HCT116 (cell line): ENCODE results near the gene DGCR6. TPM values are rescaled to one million over a fixed set of nuclear protein-coding genes. Genes with fewer than 3 reads are reported as not detected.

ENCODE experiments used
- ATAC-seq: fragments of 200-7000 bp; cut with Tn5 transposase; 2 replicates; pipeline ENCODE4 v1.9.1; 2020; ENCODE audit warnings: mild to moderate bottlenecking, moderate library complexity
- BruUV-seq: library from RNA; stranded (reverse); fragments of 400-500 nt; replicated peaks from 2 replicates; lab custom pipeline; 2021; lab: Mats Ljungman, UMichigan
- CTCF ChIA-PET: fragments of 300-600 bp; sonication (Branson Sonifier 250); formaldehyde crosslinking; loops from one replicate; lab custom pipeline; 2021; ENCODE audit warnings: antibody characterized with exemption; lab: Charles Lee
- POLR2A ChIA-PET: fragments of 300-600, 350-600 bp; sonication (Branson Sonifier 250); formaldehyde crosslinking; loops from one replicate; lab custom pipeline; 2021; ENCODE audit warnings: antibody characterized with exemption; lab: Charles Lee
- RAD21 ChIA-PET, 2 experiments: fragments of 300-600 bp; sonication (Branson Sonifier 250); formaldehyde crosslinking; loops; one replicate each; lab custom pipeline; 2023; ENCODE audit warnings: low total read pairs in 2 of 2; ENCODE audit not compliant: uncharacterized antibody in 2 of 2, unreplicated experiment in 2 of 2, low non-redundant PET in 1 of 2; lab: Charles Lee
- DNase-seq: peaks from one replicate; pipeline ENCODE4 v3.0.0-alpha.2; 2010; ENCODE audit warnings: low read depth, low spot score
- H2AFZ ChIP-seq: fragments of 200-600 bp; shearing (Covaris generic), sonication (generic); 2 replicates; pipeline ENCODE4 v1.6.1; 2017; ENCODE audit warnings: low read depth, mixed run types, mixed read lengths, antibody characterized with exemption, low read length; ENCODE audit not compliant: poor library complexity, severe bottlenecking
- H3K27ac ChIP-seq: 2 replicates; pipeline ENCODE4 v1.5.1; 2012; ENCODE audit warnings: low read depth, low read length
- H3K27me3 ChIP-seq: fragments of 200-600 bp; sonication (generic); 2 replicates; pipeline ENCODE4 v1.6.1; 2016; ENCODE audit warnings: mixed run types, low read length, mixed read lengths; ENCODE audit not compliant: insufficient read depth
- H3K36me3 ChIP-seq, 2 experiments: fragments of 200-500 bp in 1 of 2; fragments of 200-600 bp in 1 of 2; sonication (Bioruptor generic) in 1 of 2; sonication (generic) in 1 of 2; 2 replicates each; pipeline versions ENCODE4 v1.5.1 to v1.6.1; 2014 to 2016; ENCODE audit warnings: low read length in 2 of 2, inconsistent platforms in 1 of 2, mixed read lengths in 1 of 2, mixed run types in 1 of 2; ENCODE audit not compliant: insufficient read depth in 2 of 2, control insufficient read depth in 1 of 2
- H3K4me1 ChIP-seq, 2 experiments: fragments of 200-600 bp in 1 of 2; sonication (generic) in 1 of 2; 2 replicates each; pipeline versions ENCODE4 v1.5.1 to v1.6.1; 2012 to 2017; ENCODE audit warnings: low read length in 2 of 2, inconsistent platforms in 1 of 2, mild to moderate bottlenecking in 1 of 2, mixed read lengths in 1 of 2, mixed run types in 1 of 2, moderate library complexity in 1 of 2; ENCODE audit not compliant: insufficient read depth in 2 of 2, control insufficient read depth in 1 of 2
- H3K4me2 ChIP-seq: fragments of 200-600 bp; sonication (generic); 2 replicates; pipeline ENCODE4 v1.6.1; 2017; ENCODE audit warnings: mixed run types, low read length, mixed read lengths
- H3K4me3 ChIP-seq, 2 experiments: fragments of 200-600 bp in 1 of 2; sonication (generic) in 1 of 2; replicated peaks in 1 of 2; 2 replicates each; pipeline ENCODE4 v1.5.1; 2011 to 2016; ENCODE audit warnings: low read length in 2 of 2, control low read depth in 1 of 2, low read depth in 1 of 2, mild to moderate bottlenecking in 1 of 2, mixed read lengths in 1 of 2, mixed run types in 1 of 2
- H3K79me2 ChIP-seq: fragments of 200-600 bp; sonication (generic); 2 replicates; pipeline ENCODE4 v1.6.1; 2017; ENCODE audit warnings: mild to moderate bottlenecking, mixed run types, low read length, moderate library complexity, mixed read lengths; ENCODE audit not compliant: insufficient read depth
- H3K9ac ChIP-seq: fragments of 200-600 bp; sonication (generic); 2 replicates; pipeline ENCODE4 v1.6.1; 2016; ENCODE audit warnings: low read length, mixed read lengths
- H3K9me2 ChIP-seq: fragments of 200-600 bp; sonication (generic), shearing (Covaris generic); 2 replicates; pipeline ENCODE4 v1.6.1; 2017; ENCODE audit warnings: mixed run types, mild to moderate bottlenecking, moderate library complexity; ENCODE audit not compliant: insufficient read depth
- H3K9me3 ChIP-seq, 2 experiments: fragments of 200-500 bp in 1 of 2; fragments of 200-600 bp in 1 of 2; sonication (Bioruptor generic) in 1 of 2; sonication (generic) in 1 of 2; 2 replicates each; pipeline ENCODE4 v1.6.1; 2014 to 2017; ENCODE audit warnings: low read length in 2 of 2, mixed read lengths in 2 of 2, inconsistent platforms in 1 of 2, low read depth in 1 of 2, mild to moderate bottlenecking in 1 of 2, mixed run types in 1 of 2, moderate library complexity in 1 of 2; ENCODE audit not compliant: control insufficient read depth in 1 of 2, insufficient read depth in 1 of 2
- H4K20me1 ChIP-seq: fragments of 200-600 bp; sonication (generic), shearing (Covaris generic); 2 replicates; pipeline ENCODE4 v1.6.1; 2017; ENCODE audit warnings: mixed run types, mild to moderate bottlenecking, moderate library complexity; ENCODE audit not compliant: insufficient read depth
- EGR1 ChIP-seq: IDR thresholded peaks from 2 replicates; pipeline ENCODE4 v1.6.1; 2012; ENCODE audit warnings: low read depth
- EZH2phosphoT487 ChIP-seq: fragments of 200-600 bp; IDR thresholded peaks from 2 replicates; pipeline ENCODE4 v1.6.1; 2018; ENCODE audit warnings: antibody characterized with exemption, borderline replicate concordance
- MAX ChIP-seq: IDR thresholded peaks from 2 replicates; pipeline ENCODE4 v1.6.1; 2012
- RAD21 ChIP-seq: IDR thresholded peaks from 2 replicates; pipeline ENCODE4 v1.6.1; 2012; ENCODE audit warnings: low read depth, mild to moderate bottlenecking
- SIN3A ChIP-seq: IDR thresholded peaks from 2 replicates; pipeline ENCODE4 v1.6.1; 2012; ENCODE audit warnings: low read depth
- SP1 ChIP-seq: IDR thresholded peaks from 2 replicates; pipeline ENCODE4 v1.6.1; 2012; ENCODE audit warnings: low read depth
- TCF7L2 ChIP-seq: IDR thresholded peaks from 2 replicates; pipeline ENCODE4 v1.7.0; 2011; ENCODE audit warnings: borderline replicate concordance, inconsistent platforms; ENCODE audit not compliant: insufficient read depth, insufficient read length; ENCODE audit errors: extremely low read depth
- ZFX ChIP-seq: fragments of 450-650 bp; IDR thresholded peaks from 2 replicates; pipeline ENCODE4 v1.6.1; 2017
- intact Hi-C: fragments of 100-400 bp; cut with micrococcal nuclease; formaldehyde crosslinking; loops from 2 replicates; pipeline ENCODE4 v1.10.0; 2022
- total RNA-seq: library from RNA; stranded (reverse); gene quantifications from one replicate; pipeline ENCODE4 v1.2.1, GENCODE V29; 2021; ENCODE audit not compliant: unreplicated experiment
- TF ChIP-seq, protein P1 (sequence below): IDR thresholded peaks from 2 replicates; pipeline ENCODE4 v1.6.1; 2012; ENCODE audit warnings: low read depth

Gene DGCR6
- total RNA-seq, 1 experiment from 2014 or later, result 4.6 TPM

DNA sequence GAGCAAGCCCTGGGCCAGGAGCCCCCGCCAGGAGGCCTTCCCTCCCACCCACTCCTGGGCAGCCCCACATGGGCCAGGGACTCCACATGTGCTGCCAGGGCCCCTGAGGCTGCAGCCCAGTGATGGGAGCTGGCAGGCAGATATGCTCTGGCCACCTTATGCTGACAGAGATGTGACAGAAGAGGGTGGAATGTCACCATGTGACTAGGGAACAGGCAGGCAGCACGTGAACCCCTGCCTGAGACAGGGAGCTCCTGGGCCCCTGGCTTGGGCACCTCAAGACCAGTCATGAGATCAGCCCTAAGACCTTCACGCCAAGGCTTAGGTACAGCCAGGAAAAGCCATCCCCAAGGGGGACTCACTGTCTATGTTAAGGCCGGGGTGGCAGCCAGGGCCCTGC is 20.9 kb downstream of the DGCR6 start (continued):
- TF ChIP-seq TCF7L2, result no peak

GRCh38 chr22:18927573-18927972 is 21.5 kb downstream of the DGCR6 start:
- POLR2A ChIA-PET, result interaction anchor here (0.6 kb wide), 1 partner anchor 778 kb away, joined by 5 read pairs; no protein-coding TSS in a partner anchor
- intact Hi-C loops, result no loop called here
- Histone ChIP-seq H2AFZ (no peak overlapping the region), H3K27ac (no peak overlapping the region), H3K9me3 (no peaks in the 10 kb centered on the region), H3K4me2 (no peak overlapping the region), H3K4me1 (no peaks in the 10 kb centered on the region), H3K36me3 (no peaks in the 10 kb centered on the region), H3K79me2 (no peaks in the 10 kb centered on the region), H3K9ac (no peak overlapping the region), H3K9me2 (no peaks in the 10 kb centered on the region), H4K20me1 (no peaks in the 10 kb centered on the region), H3K27me3 (no peaks in the 10 kb centered on the region), H3K4me3 (no peak overlapping the region)
- no peak for DNase-seq
- no TSS peak for BruUV-seq
- RAD21 ChIA-PET, result no interaction called here
- TF ChIP-seq ZFX, result no peak
- TF ChIP-seq, protein P1, sequence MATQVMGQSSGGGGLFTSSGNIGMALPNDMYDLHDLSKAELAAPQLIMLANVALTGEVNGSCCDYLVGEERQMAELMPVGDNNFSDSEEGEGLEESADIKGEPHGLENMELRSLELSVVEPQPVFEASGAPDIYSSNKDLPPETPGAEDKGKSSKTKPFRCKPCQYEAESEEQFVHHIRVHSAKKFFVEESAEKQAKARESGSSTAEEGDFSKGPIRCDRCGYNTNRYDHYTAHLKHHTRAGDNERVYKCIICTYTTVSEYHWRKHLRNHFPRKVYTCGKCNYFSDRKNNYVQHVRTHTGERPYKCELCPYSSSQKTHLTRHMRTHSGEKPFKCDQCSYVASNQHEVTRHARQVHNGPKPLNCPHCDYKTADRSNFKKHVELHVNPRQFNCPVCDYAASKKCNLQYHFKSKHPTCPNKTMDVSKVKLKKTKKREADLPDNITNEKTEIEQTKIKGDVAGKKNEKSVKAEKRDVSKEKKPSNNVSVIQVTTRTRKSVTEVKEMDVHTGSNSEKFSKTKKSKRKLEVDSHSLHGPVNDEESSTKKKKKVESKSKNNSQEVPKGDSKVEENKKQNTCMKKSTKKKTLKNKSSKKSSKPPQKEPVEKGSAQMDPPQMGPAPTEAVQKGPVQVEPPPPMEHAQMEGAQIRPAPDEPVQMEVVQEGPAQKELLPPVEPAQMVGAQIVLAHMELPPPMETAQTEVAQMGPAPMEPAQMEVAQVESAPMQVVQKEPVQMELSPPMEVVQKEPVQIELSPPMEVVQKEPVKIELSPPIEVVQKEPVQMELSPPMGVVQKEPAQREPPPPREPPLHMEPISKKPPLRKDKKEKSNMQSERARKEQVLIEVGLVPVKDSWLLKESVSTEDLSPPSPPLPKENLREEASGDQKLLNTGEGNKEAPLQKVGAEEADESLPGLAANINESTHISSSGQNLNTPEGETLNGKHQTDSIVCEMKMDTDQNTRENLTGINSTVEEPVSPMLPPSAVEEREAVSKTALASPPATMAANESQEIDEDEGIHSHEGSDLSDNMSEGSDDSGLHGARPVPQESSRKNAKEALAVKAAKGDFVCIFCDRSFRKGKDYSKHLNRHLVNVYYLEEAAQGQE, result no peak
- no peak for TF ChIP-seq SP1
- no peak for TF ChIP-seq RAD21
- TF ChIP-seq EZH2phosphoT487, result no peak
- TF ChIP-seq EGR1, result no peak
- TF ChIP-seq MAX, result no peak
- no peak for TF ChIP-seq SIN3A
- CTCF ChIA-PET, result no interaction called here
- ATAC-seq, result no peak
